Keratinocyte (primary cell): ENCODE results near the gene ATP1A1.

Source experiments
- EZH2 ChIP-seq: IDR thresholded peaks from one replicate; pipeline ENCODE4 v1.6.1; 2012; ENCODE audit warnings: inconsistent platforms, mild to moderate bottlenecking, low read length, moderate library complexity
- TF ChIP-seq, protein P1 (sequence below), 3 experiments: IDR thresholded peaks in 1 of 3; conservative IDR thresholded peaks in 1 of 3; optimal IDR thresholded peaks in 1 of 3; 2 replicates in 2 of 3; 3 replicates in 1 of 3; pipeline versions ENCODE3 to v1.5.1; 2011; ENCODE audit warnings: low read length in 3 of 3, mild to moderate bottlenecking in 3 of 3, moderate library complexity in 2 of 3, control low read depth in 1 of 3, inconsistent platforms in 1 of 3; ENCODE audit not compliant: insufficient read depth in 2 of 3; ENCODE audit errors: extremely low read depth in 1 of 3

GRCh38 chr1:116379674-116380498, 6.8 kb downstream of the ATP1A1 start:
- TF ChIP-seq, protein P1, sequence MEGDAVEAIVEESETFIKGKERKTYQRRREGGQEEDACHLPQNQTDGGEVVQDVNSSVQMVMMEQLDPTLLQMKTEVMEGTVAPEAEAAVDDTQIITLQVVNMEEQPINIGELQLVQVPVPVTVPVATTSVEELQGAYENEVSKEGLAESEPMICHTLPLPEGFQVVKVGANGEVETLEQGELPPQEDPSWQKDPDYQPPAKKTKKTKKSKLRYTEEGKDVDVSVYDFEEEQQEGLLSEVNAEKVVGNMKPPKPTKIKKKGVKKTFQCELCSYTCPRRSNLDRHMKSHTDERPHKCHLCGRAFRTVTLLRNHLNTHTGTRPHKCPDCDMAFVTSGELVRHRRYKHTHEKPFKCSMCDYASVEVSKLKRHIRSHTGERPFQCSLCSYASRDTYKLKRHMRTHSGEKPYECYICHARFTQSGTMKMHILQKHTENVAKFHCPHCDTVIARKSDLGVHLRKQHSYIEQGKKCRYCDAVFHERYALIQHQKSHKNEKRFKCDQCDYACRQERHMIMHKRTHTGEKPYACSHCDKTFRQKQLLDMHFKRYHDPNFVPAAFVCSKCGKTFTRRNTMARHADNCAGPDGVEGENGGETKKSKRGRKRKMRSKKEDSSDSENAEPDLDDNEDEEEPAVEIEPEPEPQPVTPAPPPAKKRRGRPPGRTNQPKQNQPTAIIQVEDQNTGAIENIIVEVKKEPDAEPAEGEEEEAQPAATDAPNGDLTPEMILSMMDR (optimal IDR thresholded peaks at IDR 0.05 in 1 of 3, IDR thresholded peaks at IDR 0.05 in 1 of 3, conservative IDR thresholded peaks at IDR 0.05 in 1 of 3; ENCODE audit: extremely low read depth in 1 of 3, insufficient read depth in 2 of 3, low read length in 3 of 3) = no peak
- TF ChIP-seq EZH2 = no peak
